PC-3 (cell line): ENCODE results near the gene PUM2. TPM values are rescaled to one million over a fixed set of nuclear protein-coding genes. Genes with fewer than 3 reads are reported as not detected.
A peak's percentile ranks its signal among the peaks of the same experiment; 100 is the strongest.

Source experiments
- ATAC-seq: fragments of 200-7000 bp; cut with Tn5 transposase; 2 replicates; pipeline ENCODE4 v1.9.1; 2020; ENCODE audit warnings: mild to moderate bottlenecking, moderate library complexity
- BruUV-seq: library from RNA; stranded (reverse); fragments of 400-500 nt; replicated peaks from 2 replicates; lab custom pipeline; 2021; lab: Mats Ljungman, UMichigan
- CTCF ChIA-PET: fragments of 300-600 bp; sonication (Branson Sonifier 250); formaldehyde crosslinking; loops from one replicate; lab custom pipeline; 2022; ENCODE audit warnings: antibody characterized with exemption; lab: Charles Lee
- POLR2A ChIA-PET: fragments of 300-600 bp; sonication (Branson Sonifier 250); formaldehyde crosslinking; loops from one replicate; lab custom pipeline; 2022; ENCODE audit warnings: antibody characterized with exemption; ENCODE audit not compliant: unreplicated experiment; lab: Charles Lee
- DNase-seq: peaks from one replicate; pipeline ENCODE4 v3.0.0-alpha.2; 2015
- H2AFZ ChIP-seq: fragments of 300-600 bp; sonication (generic); 2 replicates; pipeline ENCODE4 v1.6.0; 2016; ENCODE audit warnings: antibody characterized with exemption, low read length
- H3F3A ChIP-seq: fragments of 300-600 bp; sonication (generic); one replicate; pipeline ENCODE4 v1.6.0; 2017; ENCODE audit warnings: antibody characterized with exemption, low read length, control low read depth, mild to moderate bottlenecking; ENCODE audit not compliant: unreplicated experiment
- H3K27ac ChIP-seq: fragments of 300-600 bp; sonication (generic); 2 replicates; pipeline ENCODE4 v1.5.1; 2016; ENCODE audit warnings: mild to moderate bottlenecking, low read length
- H3K27me3 ChIP-seq: fragments of 300-600 bp; sonication (generic); 2 replicates; pipeline ENCODE4 v1.6.1; 2016; ENCODE audit warnings: low read length, mixed read lengths
- H3K36me3 ChIP-seq: fragments of 300-600 bp; sonication (generic); 2 replicates; pipeline ENCODE4 v1.6.1; 2016; ENCODE audit warnings: low read depth, mixed run types, low read length, mixed read lengths
- H3K4me1 ChIP-seq: fragments of 300-600 bp; sonication (generic); 2 replicates; pipeline ENCODE4 v1.5.1; 2016; ENCODE audit warnings: low read length; ENCODE audit not compliant: insufficient read depth
- H3K4me2 ChIP-seq: fragments of 300-600 bp; sonication (generic); 2 replicates; pipeline ENCODE4 v1.6.0; 2016; ENCODE audit warnings: low read length
- H3K4me3 ChIP-seq: fragments of 300-600 bp; sonication (generic); 2 replicates; pipeline ENCODE4 v1.5.1; 2016; ENCODE audit warnings: mild to moderate bottlenecking, low read length, mixed read lengths
- H3K79me2 ChIP-seq: fragments of 300-600 bp; sonication (generic); 2 replicates; pipeline ENCODE4 v1.6.1; 2017; ENCODE audit warnings: low read length, mixed read lengths
- H3K9ac ChIP-seq: fragments of 300-600 bp; sonication (generic); 2 replicates; pipeline ENCODE4 v1.6.0; 2016; ENCODE audit warnings: mild to moderate bottlenecking, low read length
- H3K9me2 ChIP-seq: fragments of 300-600 bp; sonication (generic); replicated peaks from 2 replicates; pipeline ENCODE4 v1.6.1; 2016; ENCODE audit warnings: mixed run types, low read length, mixed read lengths
- H3K9me3 ChIP-seq: fragments of 300-600 bp; sonication (generic); 2 replicates; pipeline ENCODE4 v1.6.1; 2016; ENCODE audit warnings: low read length, mixed read lengths
- H4K20me1 ChIP-seq: fragments of 300-600 bp; sonication (generic); 2 replicates; pipeline ENCODE4 v1.6.1; 2016; ENCODE audit warnings: low read length, mixed read lengths
- EZH2 ChIP-seq: fragments of 300-600 bp; sonication (generic); IDR thresholded peaks from one replicate; pipeline ENCODE4 v1.6.1; 2017; ENCODE audit warnings: antibody characterized with exemption, mild to moderate bottlenecking, low read length; ENCODE audit not compliant: unreplicated experiment
- EZH2phosphoT487 ChIP-seq: fragments of 300-600 bp; sonication (generic); IDR thresholded peaks from 2 replicates; pipeline ENCODE4 v1.6.1; 2018; ENCODE audit warnings: mild to moderate bottlenecking, antibody characterized with exemption, low read length, borderline replicate concordance
- intact Hi-C: fragments of 100-400 bp; cut with micrococcal nuclease; formaldehyde crosslinking; loops from 2 replicates; pipeline ENCODE4 v1.9.0; 2023
- total RNA-seq: library from RNA; depleted of rRNA; stranded (reverse); fragments of >200 nt; gene quantifications from 2 replicates; pipeline ENCODE4 v1.2.3, GENCODE V29; 2014
- TF ChIP-seq, protein P1 (sequence below): fragments of 300-600 bp; sonication (generic); conservative IDR thresholded peaks from 2 replicates; pipeline ENCODE4 v1.5.1; 2017; ENCODE audit warnings: antibody characterized with exemption, low read depth, mild to moderate bottlenecking, low read length

The PUM2 gene
- total RNA-seq, 1 experiment from 2014 or later: 14.9 TPM

DNA sequence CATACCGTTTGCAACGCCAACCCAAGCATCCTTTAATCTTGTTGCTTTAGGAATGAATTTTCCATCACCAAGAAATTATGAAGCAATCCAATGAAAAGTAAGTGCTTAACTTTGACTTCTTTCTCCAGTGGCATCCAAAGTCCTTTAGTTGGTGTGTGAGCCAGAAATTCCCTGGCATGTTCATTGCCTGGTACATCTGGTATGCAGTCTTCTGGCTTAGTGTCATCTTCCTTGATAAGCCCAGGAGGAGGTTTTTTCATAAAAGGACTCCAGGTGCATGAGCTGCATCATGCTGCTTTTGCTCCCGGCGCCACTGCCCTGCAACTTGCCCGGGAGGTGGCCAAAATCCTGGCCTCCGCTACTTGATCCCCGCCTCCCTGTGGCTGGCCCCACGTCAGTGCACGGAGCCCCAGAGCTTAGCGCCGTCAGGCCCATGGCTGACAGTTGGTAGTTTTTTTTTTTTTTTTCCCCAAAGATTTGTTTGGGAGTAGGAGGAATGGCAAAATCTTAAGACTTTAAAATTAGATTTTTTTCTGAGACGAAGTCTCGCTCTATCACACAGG lies 58.7 kb downstream of the PUM2 start:
- ChIA-PET CTCF (interaction anchor here (0.5 to 0.6 kb wide), 2 partner anchors 32 to 1806 kb away, joined by 3 to 4 read pairs; no protein-coding TSS in a partner anchor), POLR2A (no interaction called here)
- Histone ChIP-seq H3K9me2 (no peaks in the 10 kb centered on the region), H3K4me2 (no peak overlapping the region), H2AFZ (no peak overlapping the region), H3K27ac (no peak overlapping the region), H3K27me3 (no peaks in the 10 kb centered on the region), H3K4me1 (peaks cover 15% of the 10 kb centered on the region), H3K79me2 (peaks cover 34% of the 10 kb centered on the region; the same call in 1 of the 2 replicates), H3K9ac (no peak overlapping the region), H3K4me3 (no peak overlapping the region), H4K20me1 (no peaks in the 10 kb centered on the region), H3K36me3 (peaks cover 55% of the 10 kb centered on the region), H3K9me3 (no peaks in the 10 kb centered on the region), H3F3A (peaks cover 11% of the 10 kb centered on the region)
- DNase-seq (no peak), ATAC-seq (no peak)
- intact Hi-C loops: loop anchor here (1.0 to 5.0 kb wide), 2 partner anchors 35 to 189 kb away; no protein-coding TSS in a partner anchor
- no TSS peak for BruUV-seq
- TF ChIP-seq EZH2: no peak
- TF ChIP-seq, protein P1, sequence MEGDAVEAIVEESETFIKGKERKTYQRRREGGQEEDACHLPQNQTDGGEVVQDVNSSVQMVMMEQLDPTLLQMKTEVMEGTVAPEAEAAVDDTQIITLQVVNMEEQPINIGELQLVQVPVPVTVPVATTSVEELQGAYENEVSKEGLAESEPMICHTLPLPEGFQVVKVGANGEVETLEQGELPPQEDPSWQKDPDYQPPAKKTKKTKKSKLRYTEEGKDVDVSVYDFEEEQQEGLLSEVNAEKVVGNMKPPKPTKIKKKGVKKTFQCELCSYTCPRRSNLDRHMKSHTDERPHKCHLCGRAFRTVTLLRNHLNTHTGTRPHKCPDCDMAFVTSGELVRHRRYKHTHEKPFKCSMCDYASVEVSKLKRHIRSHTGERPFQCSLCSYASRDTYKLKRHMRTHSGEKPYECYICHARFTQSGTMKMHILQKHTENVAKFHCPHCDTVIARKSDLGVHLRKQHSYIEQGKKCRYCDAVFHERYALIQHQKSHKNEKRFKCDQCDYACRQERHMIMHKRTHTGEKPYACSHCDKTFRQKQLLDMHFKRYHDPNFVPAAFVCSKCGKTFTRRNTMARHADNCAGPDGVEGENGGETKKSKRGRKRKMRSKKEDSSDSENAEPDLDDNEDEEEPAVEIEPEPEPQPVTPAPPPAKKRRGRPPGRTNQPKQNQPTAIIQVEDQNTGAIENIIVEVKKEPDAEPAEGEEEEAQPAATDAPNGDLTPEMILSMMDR: no peak

DNA sequence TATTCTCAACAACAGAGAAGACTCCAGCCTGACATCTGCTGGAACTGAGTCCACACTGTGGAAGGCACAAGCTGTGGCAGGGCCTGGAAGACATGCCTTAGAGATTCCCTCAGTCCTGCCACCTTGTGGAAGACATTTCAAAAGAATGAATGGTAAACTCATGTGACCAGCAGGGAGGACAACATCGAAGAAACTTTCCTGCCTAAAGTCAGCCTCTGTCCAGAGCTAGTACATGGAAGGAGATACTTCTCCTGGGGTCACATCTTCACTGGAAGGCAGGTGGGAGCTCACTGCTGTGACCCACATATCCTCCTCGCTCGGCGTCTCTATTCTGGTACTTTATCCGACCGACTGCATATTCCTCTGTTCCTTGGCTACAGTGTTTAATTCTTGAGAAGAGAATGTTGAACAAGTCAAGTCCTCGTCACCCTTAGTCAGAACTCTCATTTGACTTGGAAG lies 59.5 kb downstream of the PUM2 start:
- peak overlapping the region; percentile 2; the same call in 1 of the 2 replicates for H3K27ac ChIP-seq

More for the DNA sequence above, 59.5 kb downstream of the PUM2 start:
- POLR2A ChIA-PET: interaction anchor here (0.6 to 1.2 kb wide), 2 partner anchors 45 to 59 kb away, joined by 5 to 11 read pairs; no protein-coding TSS in a partner anchor
- intact Hi-C loops: loop anchor here (1.0 to 5.0 kb wide), 2 partner anchors 34 to 188 kb away; no protein-coding TSS in a partner anchor
- Histone ChIP-seq H4K20me1 (no peaks in the 10 kb centered on the region), H3F3A (peaks cover 11% of the 10 kb centered on the region), H3K9me3 (no peaks in the 10 kb centered on the region), H3K4me2 (no peak overlapping the region), H3K4me1 (peaks cover 15% of the 10 kb centered on the region), H3K9me2 (no peaks in the 10 kb centered on the region), H3K27me3 (no peaks in the 10 kb centered on the region), H2AFZ (no peak overlapping the region), H3K36me3 (peaks cover 53% of the 10 kb centered on the region), H3K79me2 (peaks cover 30% of the 10 kb centered on the region; the same call in 1 of the 2 replicates), H3K4me3 (no peak overlapping the region), H3K9ac (no peak overlapping the region)
- CTCF ChIA-PET: interaction anchor here (0.6 to 1.2 kb wide), 6 partner anchors 17 to 276 kb away, joined by 3 to 11 read pairs (median 4); partner anchors contain the start of gene SDC1
- BruUV-seq: no TSS peak
- peak; percentile 93 for DNase-seq
- TF ChIP-seq, protein P1: peak; percentile 84
- no peak for TF ChIP-seq EZH2phosphoT487
- ATAC-seq: peak; percentile 100
